ENCODE results near the gene NLRX1. TPM values are rescaled to one million over a fixed set of nuclear protein-coding genes. Genes with fewer than 3 reads are reported as not detected.

The NLRX1 gene
- total RNA-seq, 2 donors from 2014 or later, result 21.8 to 29.6 TPM

- Mint-ChIP-seq H3K9me3 (no peaks in the 10 kb centered on the region), H3K4me3 (peak overlapping the region; percentile 84), H3K27me3 (ENCODE audit: insufficient read depth) (no peaks in the 10 kb centered on the region), H3K27ac (peak overlapping the region; percentile 99), H3K4me1 (peaks cover 8% of the 10 kb centered on the region), H3K36me3 (ENCODE audit: low read depth) (no peaks in the 10 kb centered on the region)
- peak overlapping the region; percentile 83 for H3K4me3 ChIP-seq (ENCODE audit: low read length)
- peak overlapping the region; percentile 70 for H3K27ac ChIP-seq (ENCODE audit: low read depth, low read length)
- no peaks in the 10 kb centered on the region for H3K36me3 ChIP-seq (ENCODE audit: control insufficient read depth, insufficient read depth, low read length)
- peak; percentile 92 for DNase-seq
- TF ChIP-seq CTCF (conservative IDR thresholded peaks at IDR 0.05), result no peak
- 21% methylated on average over 12 to 15 of the region's 15 CpGs for WGBS, 2 experiments (ENCODE audit: insufficient coverage in 1 of 2, insufficient read length in 1 of 2)
- H3K9ac ChIP-seq (ENCODE audit: extremely low read depth, low read length, poor library complexity, severe bottlenecking), result peak overlapping the region; percentile 93
- H3K9me3 ChIP-seq (ENCODE audit: control insufficient read depth, low read length), result no peaks in the 10 kb centered on the region
- no peaks in the 10 kb centered on the region for H3K27me3 ChIP-seq (ENCODE audit: control insufficient read depth, insufficient read depth, low read length, poor library complexity, severe bottlenecking)
- no peaks in the 10 kb centered on the region for H3K4me1 ChIP-seq (ENCODE audit: control insufficient read depth, insufficient read depth, low read length)
These were observed 776 bp downstream of the NLRX1 start for GRCh38 chr11:119169282-119169719.

GRCh38 chr11:119172513-119172912, 4.0 kb downstream of the NLRX1 start:
- Mint-ChIP-seq H3K27ac (no peak overlapping the region), H3K4me3 (no peak overlapping the region)

GRCh38 chr11:119173453-119173852, 4.9 kb downstream of the NLRX1 start:
- peaks cover 8% of the 10 kb centered on the region for H3K4me1 Mint-ChIP-seq
- no peak overlapping the region for H3K4me3 Mint-ChIP-seq
- Histone ChIP-seq H3K36me3 (ENCODE audit: control insufficient read depth, insufficient read depth, low read length) (no peaks in the 10 kb centered on the region), H3K9ac (ENCODE audit: extremely low read depth, low read length, poor library complexity, severe bottlenecking) (no peak overlapping the region), H3K9me3 (ENCODE audit: control insufficient read depth, low read length) (no peaks in the 10 kb centered on the region), H3K4me3 (ENCODE audit: low read length) (no peak overlapping the region), H3K27ac (ENCODE audit: low read depth, low read length) (no peak overlapping the region), H3K4me1 (ENCODE audit: control insufficient read depth, insufficient read depth, low read length) (no peaks in the 10 kb centered on the region), H3K27me3 (ENCODE audit: control insufficient read depth, insufficient read depth, low read length, poor library complexity, severe bottlenecking) (no peaks in the 10 kb centered on the region)
- no peak for TF ChIP-seq CTCF (conservative IDR thresholded peaks at IDR 0.05)
- 94 to 97% methylated on average over 13 to 21 of the region's 21 CpGs for WGBS, 2 experiments (ENCODE audit: insufficient coverage in 1 of 2, insufficient read length in 1 of 2)
- H3K27ac Mint-ChIP-seq, result no peak overlapping the region
- no peaks in the 10 kb centered on the region for H3K9me3 Mint-ChIP-seq
- H3K27me3 Mint-ChIP-seq (ENCODE audit: insufficient read depth), result no peaks in the 10 kb centered on the region
- H3K36me3 Mint-ChIP-seq (ENCODE audit: low read depth), result peaks cover 11% of the 10 kb centered on the region
- DNase-seq, result no peak

More at GRCh38 chr11:119172513-119172912, 4.0 kb downstream of the NLRX1 start:
- Mint-ChIP-seq H3K4me1 (peaks cover 8% of the 10 kb centered on the region), H3K36me3 (ENCODE audit: low read depth) (peaks cover 9% of the 10 kb centered on the region), H3K9me3 (no peaks in the 10 kb centered on the region), H3K27me3 (ENCODE audit: insufficient read depth) (no peaks in the 10 kb centered on the region)
- H3K9me3 ChIP-seq (ENCODE audit: control insufficient read depth, low read length), result no peaks in the 10 kb centered on the region
- no peaks in the 10 kb centered on the region for H3K27me3 ChIP-seq (ENCODE audit: control insufficient read depth, insufficient read depth, low read length, poor library complexity, severe bottlenecking)
- H3K4me3 ChIP-seq (ENCODE audit: low read length), result no peak overlapping the region
- H3K27ac ChIP-seq (ENCODE audit: low read depth, low read length), result no peak overlapping the region
- no peaks in the 10 kb centered on the region for H3K4me1 ChIP-seq (ENCODE audit: control insufficient read depth, insufficient read depth, low read length)
- no peak overlapping the region for H3K9ac ChIP-seq (ENCODE audit: extremely low read depth, low read length, poor library complexity, severe bottlenecking)
- DNase-seq, result no peak
- no peaks in the 10 kb centered on the region for H3K36me3 ChIP-seq (ENCODE audit: control insufficient read depth, insufficient read depth, low read length)
- 83 to 100% methylated on average over 1 to 2 of the region's 2 CpGs for WGBS, 2 experiments (ENCODE audit: insufficient coverage in 1 of 2, insufficient read length in 1 of 2)
- TF ChIP-seq CTCF (conservative IDR thresholded peaks at IDR 0.05), result no peak

All from endodermal cell (in vitro differentiated cells).